Stimulated activated effector memory CD8-positive, alpha-beta T cell treated with anti-CD3 and anti-CD28 coated beads, Interleukin-12 subunit alpha, Interleukin-12 subunit beta, amount 100 ng/mL, for 72 hours (primary cell): ENCODE measurements around the gene MAGEB3.
"Not testable (repeated sequence)": the region's sequence is repeated elsewhere in the genome, so short reads cannot be mapped to it uniquely, and the experiment has no call there.

ENCODE experiments used
- ATAC-seq: fragments of 150-1000 bp; cut with Tn5 transposase; 2 replicates; pipeline ENCODE4 v1.10.0; 2021
- DNase-seq, 2 donors: peaks; one replicate each; pipeline ENCODE4 v3.0.0; 2021 to 2022; ENCODE audit warnings: low spot score in 2 of 2
- H3K27ac Mint-ChIP-seq: one replicate; pipeline ENCODE4 v1.8.0; 2022; ENCODE audit warnings: mild to moderate bottlenecking, mixed read lengths
- H3K36me3 Mint-ChIP-seq: one replicate; pipeline ENCODE4 v1.8.0; 2022; ENCODE audit warnings: mild to moderate bottlenecking, mixed read lengths
- H3K4me1 Mint-ChIP-seq: one replicate; pipeline ENCODE4 v1.8.0; 2022; ENCODE audit warnings: mixed read lengths
- H3K4me3 Mint-ChIP-seq: one replicate; pipeline ENCODE4 v1.8.0; 2022; ENCODE audit warnings: mild to moderate bottlenecking, mixed read lengths
- H3K9me3 Mint-ChIP-seq: one replicate; pipeline ENCODE4 v1.8.0; 2022; ENCODE audit warnings: mixed read lengths

The MAGEB3 gene

DNA sequence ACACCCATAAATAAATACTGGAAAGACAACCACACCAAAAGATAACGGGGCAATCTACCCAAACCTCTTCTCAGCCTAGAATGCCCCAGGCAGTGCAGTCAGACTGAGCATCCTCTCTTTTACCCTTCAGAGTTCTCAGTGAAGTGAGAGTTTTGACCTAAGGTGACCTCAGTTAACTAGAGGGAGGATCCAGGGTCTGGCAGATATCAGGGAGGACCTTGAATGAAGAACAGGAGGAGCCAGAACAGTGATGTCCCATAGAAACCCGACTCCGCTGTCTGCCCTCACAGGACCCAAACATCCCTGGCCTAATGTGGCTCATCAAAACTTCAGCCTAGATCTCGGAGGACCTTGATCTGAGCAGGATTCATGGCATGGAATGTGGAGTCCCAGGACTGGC lies at the start of gene MAGEB3:
TSS of gene MAGEB3 (plus strand) at position 263 of the 400 bp plus-strand sequence. CDS start 5,268 bp downstream, outside the sequence.
- no peaks in the 10 kb centered on the region for H3K9me3 Mint-ChIP-seq
- DNase-seq, result no peak
- no peak for ATAC-seq
- no peak within 1 kb of the TSS for H3K4me3 Mint-ChIP-seq
- H3K27ac Mint-ChIP-seq, result no peak within 1 kb of the TSS
- H3K36me3 Mint-ChIP-seq, result no peaks in the 10 kb centered on the region
- H3K4me1 Mint-ChIP-seq, result no peaks in the 10 kb centered on the region

GRCh38 chrX:30181353-30181752 lies 49.1 kb upstream of the MAGEB3 start:
- Mint-ChIP-seq H3K4me3 (no peak overlapping the region), H3K4me1 (no peaks in the 10 kb centered on the region), H3K27ac (no peak overlapping the region), H3K36me3 (no peaks in the 10 kb centered on the region), H3K9me3 (peaks cover 4% of the 10 kb centered on the region)
- ATAC-seq, result no peak
- DNase-seq, result no peak

DNA sequence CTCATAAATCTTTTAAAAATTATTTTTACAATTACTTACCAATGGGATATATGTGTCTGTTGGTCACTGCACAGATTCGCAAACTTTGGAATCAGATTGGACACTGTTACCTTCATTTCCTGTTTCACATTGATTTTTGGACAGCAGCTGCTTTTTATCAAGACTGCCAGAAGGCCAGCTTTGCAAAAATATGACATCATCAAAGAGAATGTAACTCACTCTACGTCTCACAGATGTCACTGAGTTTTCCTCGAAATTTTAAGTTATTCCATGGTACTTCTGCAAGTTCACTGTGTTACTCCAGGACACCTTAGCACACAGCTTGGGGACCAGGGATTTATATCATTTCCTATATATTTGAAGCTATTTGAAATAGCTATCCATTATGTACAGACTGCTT lies 46.9 kb upstream of the MAGEB3 start:
- Mint-ChIP-seq H3K4me1 (no peaks in the 10 kb centered on the region), H3K9me3 (peaks cover 3% of the 10 kb centered on the region)
- ATAC-seq, result no peak

DNA sequence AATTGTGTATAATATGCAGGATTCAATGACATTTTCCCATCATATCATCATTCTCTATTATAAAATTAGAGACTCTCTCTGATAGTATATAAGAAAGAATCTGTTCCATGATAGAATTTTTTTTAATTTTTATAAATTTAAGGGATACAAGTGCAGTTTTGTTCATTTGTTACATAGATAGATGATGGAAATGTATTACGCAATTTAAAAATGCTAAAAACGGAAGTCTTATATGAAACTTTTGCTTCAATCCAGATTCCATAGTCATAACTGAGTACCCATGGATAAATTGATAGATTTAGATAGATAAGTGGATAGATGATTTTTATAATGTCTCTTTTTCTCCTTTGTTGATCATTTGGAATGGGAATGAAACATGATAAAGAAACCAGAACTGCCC lies 40.0 kb upstream of the MAGEB3 start:
- no peaks in the 10 kb centered on the region for H3K36me3 Mint-ChIP-seq
- no peak overlapping the region for H3K4me3 Mint-ChIP-seq
- no peak for ATAC-seq
- DNase-seq, result no peak
- no peaks in the 10 kb centered on the region for H3K4me1 Mint-ChIP-seq
- H3K9me3 Mint-ChIP-seq, result peaks cover 3% of the 10 kb centered on the region
- H3K27ac Mint-ChIP-seq, result no peak overlapping the region

More for the DNA sequence above, 46.9 kb upstream of the MAGEB3 start:
- Mint-ChIP-seq H3K36me3 (no peaks in the 10 kb centered on the region), H3K4me3 (no peak overlapping the region), H3K27ac (no peak overlapping the region)
- DNase-seq, result no peak

- DNase-seq, ATAC-seq, H3K27ac Mint-ChIP-seq, H3K36me3 Mint-ChIP-seq, H3K4me1 Mint-ChIP-seq, H3K9me3 Mint-ChIP-seq, H3K4me3 Mint-ChIP-seq: not testable (repeated sequence)
Observed at GRCh38 chrX:30193910-30194309, 36.5 kb upstream of the MAGEB3 start.

DNA sequence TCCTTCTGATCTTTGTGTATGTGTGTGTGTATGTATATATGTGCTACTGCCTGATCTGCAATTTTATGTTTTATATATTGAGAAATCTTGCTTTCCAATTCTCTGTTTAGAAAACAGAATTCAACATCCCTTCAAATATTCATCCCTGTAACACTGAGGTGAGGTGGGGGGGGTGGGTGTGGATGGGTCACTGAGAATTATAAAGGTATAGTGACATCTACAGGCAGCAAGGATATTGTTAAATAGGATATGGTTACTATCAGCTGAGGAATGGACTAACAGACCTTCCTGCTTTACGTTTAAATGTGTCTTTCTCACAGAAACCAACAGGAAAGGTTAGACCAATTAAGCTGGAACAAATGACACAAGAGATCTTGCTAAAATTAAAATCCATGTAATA lies 34.1 kb upstream of the MAGEB3 start:
- peaks cover 8% of the 10 kb centered on the region for H3K9me3 Mint-ChIP-seq
- no peak for DNase-seq
- ATAC-seq, result no peak
- no peak overlapping the region for H3K27ac Mint-ChIP-seq
- no peak overlapping the region for H3K4me3 Mint-ChIP-seq
- H3K4me1 Mint-ChIP-seq, result no peaks in the 10 kb centered on the region
- no peaks in the 10 kb centered on the region for H3K36me3 Mint-ChIP-seq

- H3K4me3 Mint-ChIP-seq, result no peak overlapping the region
- no peak for DNase-seq
- ATAC-seq, result no peak
- peaks cover 3% of the 10 kb centered on the region for H3K9me3 Mint-ChIP-seq
- H3K36me3 Mint-ChIP-seq, result no peaks in the 10 kb centered on the region
- no peaks in the 10 kb centered on the region for H3K4me1 Mint-ChIP-seq
- H3K27ac Mint-ChIP-seq, result no peak overlapping the region
Observed at GRCh38 chrX:30212172-30212571, 18.3 kb upstream of the MAGEB3 start.

DNA sequence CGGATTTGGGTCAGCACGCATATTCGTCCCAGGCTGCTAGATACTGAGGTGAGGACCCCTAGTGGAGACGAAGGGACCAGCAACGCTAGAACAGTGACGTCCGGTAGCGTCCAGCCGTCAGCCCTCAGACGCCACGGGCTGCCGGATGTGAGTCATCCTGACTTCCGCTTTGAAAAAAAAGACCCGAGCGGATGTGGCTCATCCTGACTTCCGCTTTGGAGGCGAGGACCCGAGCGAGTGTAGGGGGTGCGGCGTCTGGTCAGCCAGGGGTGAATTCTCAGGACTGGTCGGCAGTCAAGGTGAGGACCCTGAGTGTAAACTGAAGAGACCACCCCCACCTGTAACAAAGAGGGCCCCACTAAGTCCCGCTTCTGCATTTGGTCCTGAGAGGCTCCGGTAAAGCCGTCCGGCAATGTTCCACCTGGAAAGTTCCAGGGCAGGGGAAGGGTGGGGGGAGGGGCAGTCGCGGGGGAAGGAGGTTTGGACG lies 15.1 kb upstream of the MAGEB3 start, which contains the start of gene MAGEB2:
TSS of gene MAGEB2 (plus strand) at position 207 of the 487 bp plus-strand sequence. CDS start 3,018 bp downstream, outside the sequence.
- H3K36me3 Mint-ChIP-seq, result no peaks in the 10 kb centered on the region
- H3K4me3 Mint-ChIP-seq, result no peak within 1 kb of the TSS
- peaks cover 3% of the 10 kb centered on the region for H3K9me3 Mint-ChIP-seq
- DNase-seq, result no peak
- ATAC-seq, result no peak
- no peak within 1 kb of the TSS for H3K27ac Mint-ChIP-seq
- H3K4me1 Mint-ChIP-seq, result no peaks in the 10 kb centered on the region

GRCh38 chrX:30217465-30217864 lies 13.0 kb upstream of the MAGEB3 start:
- Mint-ChIP-seq H3K4me1 (no peaks in the 10 kb centered on the region), H3K9me3 (no peaks in the 10 kb centered on the region), H3K36me3 (no peaks in the 10 kb centered on the region), H3K4me3 (no peak overlapping the region), H3K27ac (no peak overlapping the region)
- DNase-seq (no peak), ATAC-seq (no peak)

DNA sequence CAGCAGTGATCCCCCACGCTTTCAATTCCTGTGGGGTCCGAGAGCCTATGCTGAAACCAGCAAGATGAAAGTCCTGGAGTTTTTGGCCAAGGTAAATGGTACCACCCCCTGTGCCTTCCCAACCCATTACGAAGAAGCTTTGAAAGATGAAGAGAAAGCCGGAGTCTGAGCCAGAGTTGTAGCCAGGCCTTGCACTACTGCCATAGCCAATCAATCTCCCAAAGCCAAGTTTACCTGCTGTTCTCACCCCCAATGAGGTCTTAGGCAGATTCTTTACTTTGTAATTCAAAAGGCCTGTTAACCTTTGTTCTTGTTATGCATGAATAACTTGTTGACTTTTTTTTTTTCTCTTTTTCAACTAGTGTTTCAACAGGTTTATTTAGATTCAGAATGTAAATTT lies 11.1 kb upstream of the MAGEB3 start:
- Mint-ChIP-seq H3K4me3 (no peak overlapping the region), H3K4me1 (no peaks in the 10 kb centered on the region), H3K9me3 (no peaks in the 10 kb centered on the region), H3K36me3 (no peaks in the 10 kb centered on the region), H3K27ac (no peak overlapping the region)
- no peak for ATAC-seq
- no peak for DNase-seq

GRCh38 chrX:30220661-30221060 lies 9.8 kb upstream of the MAGEB3 start:
- H3K27ac Mint-ChIP-seq, result no peak overlapping the region
- no peak for DNase-seq
- H3K4me3 Mint-ChIP-seq, result no peak overlapping the region
- no peaks in the 10 kb centered on the region for H3K4me1 Mint-ChIP-seq
- H3K36me3 Mint-ChIP-seq, result no peaks in the 10 kb centered on the region
- no peaks in the 10 kb centered on the region for H3K9me3 Mint-ChIP-seq
- no peak for ATAC-seq

- no peak overlapping the region for H3K4me3 Mint-ChIP-seq
Observed at GRCh38 chrX:30224536-30224935, 5.9 kb upstream of the MAGEB3 start.

DNA sequence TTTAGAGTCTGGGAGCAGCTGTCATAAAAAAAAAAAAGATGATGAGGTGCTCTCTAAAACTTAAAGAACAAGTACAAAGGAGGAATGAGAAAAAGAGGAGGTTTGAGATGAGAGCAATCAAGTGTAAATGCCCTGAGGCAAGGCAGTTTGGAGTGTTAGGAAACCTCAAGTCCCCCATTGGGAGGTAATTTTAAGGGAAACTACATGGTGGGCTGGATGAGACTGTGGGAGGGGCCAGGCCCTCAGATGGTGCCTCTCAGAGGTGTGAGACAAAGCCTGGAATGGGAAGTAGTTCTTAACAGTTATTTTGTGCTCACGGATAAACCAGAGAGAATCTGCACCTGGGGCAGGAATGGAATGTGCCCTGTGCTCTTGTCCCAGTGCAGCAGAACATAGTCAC lies 1.9 kb upstream of the MAGEB3 start:
- Mint-ChIP-seq H3K4me1 (no peaks in the 10 kb centered on the region), H3K36me3 (no peaks in the 10 kb centered on the region), H3K27ac (no peak overlapping the region), H3K4me3 (no peak overlapping the region), H3K9me3 (no peaks in the 10 kb centered on the region)
- no peak for DNase-seq
- no peak for ATAC-seq

More at GRCh38 chrX:30224536-30224935, 5.9 kb upstream of the MAGEB3 start:
- no peak overlapping the region for H3K27ac Mint-ChIP-seq
- no peaks in the 10 kb centered on the region for H3K4me1 Mint-ChIP-seq
- no peaks in the 10 kb centered on the region for H3K36me3 Mint-ChIP-seq
- H3K9me3 Mint-ChIP-seq, result no peaks in the 10 kb centered on the region
- DNase-seq, result no peak
- no peak for ATAC-seq

GRCh38 chrX:30241724-30242415 lies 11.4 kb downstream of the MAGEB3 start, which contains the start of gene MAGEB4:
Gene MAGEB4, plus strand, starts transcription at chrX:30242000. Its CDS starts 136 bp downstream, at chrX:30242136.
- H3K36me3 Mint-ChIP-seq, result no peaks in the 10 kb centered on the region
- no peak for ATAC-seq
- DNase-seq, result no peak
- H3K9me3 Mint-ChIP-seq, result no peaks in the 10 kb centered on the region
- H3K4me3 Mint-ChIP-seq, result no peak within 1 kb of the TSS
- H3K4me1 Mint-ChIP-seq, result no peaks in the 10 kb centered on the region
- no peak within 1 kb of the TSS for H3K27ac Mint-ChIP-seq

- ATAC-seq (no peak), DNase-seq (no peak)
- H3K36me3 Mint-ChIP-seq, result no peaks in the 10 kb centered on the region
- H3K9me3 Mint-ChIP-seq, result no peaks in the 10 kb centered on the region
- no peak within 1 kb of the TSS for H3K4me3 Mint-ChIP-seq
- H3K27ac Mint-ChIP-seq, result no peak within 1 kb of the TSS
- no peaks in the 10 kb centered on the region for H3K4me1 Mint-ChIP-seq
Observed at GRCh38 chrX:30246769-30247489, 16.5 kb downstream of the MAGEB3 start, which contains the start of gene MAGEB1. Gene MAGEB1, plus strand, starts transcription at chrX:30247146. Its CDS starts 3,348 bp downstream, at chrX:30250494.

GRCh38 chrX:30248854-30249253 lies 18.4 kb downstream of the MAGEB3 start:
- no peaks in the 10 kb centered on the region for H3K36me3 Mint-ChIP-seq
- no peaks in the 10 kb centered on the region for H3K4me1 Mint-ChIP-seq
- no peak overlapping the region for H3K27ac Mint-ChIP-seq
- DNase-seq (no peak), ATAC-seq (no peak)
- no peaks in the 10 kb centered on the region for H3K9me3 Mint-ChIP-seq
- no peak overlapping the region for H3K4me3 Mint-ChIP-seq
